Daoy (cell line): Measurements from ENCODE around the gene TMEM123. TPM values are rescaled to one million over a fixed set of nuclear protein-coding genes. Genes with fewer than 3 reads are reported as not detected.
A peak's percentile ranks its signal among the peaks of the same experiment; 100 is the strongest.

Experiments used
- DNase-seq: peaks from one replicate; pipeline ENCODE4 v3.0.0-alpha.2; 2015; ENCODE audit warnings: low read depth
- total RNA-seq: library from RNA; depleted of rRNA; stranded (reverse); fragments of >200 nt; shearing (Covaris generic); gene quantifications from 2 replicates; pipeline ENCODE4 v1.2.3, GENCODE V29; 2014; rRNA removed

Gene TMEM123
- total RNA-seq, 1 experiment from 2014 or later, result 127 TPM

GRCh38 chr11:102361086-102362031 is 91.2 kb downstream of the TMEM123 start:
- DNase-seq, result no peak

- no peak for DNase-seq
Observed at GRCh38 chr11:102360681-102361080, 91.9 kb downstream of the TMEM123 start.

GRCh38 chr11:102359372-102359771 is 93.2 kb downstream of the TMEM123 start:
- no peak for DNase-seq

- DNase-seq, result no peak
Observed at GRCh38 chr11:102357116-102357515, 95.4 kb downstream of the TMEM123 start.

- peak; percentile 32 for DNase-seq
Observed at GRCh38 chr11:102347462-102348370, 104.8 kb downstream of the TMEM123 start.

GRCh38 chr11:102346748-102347461 is 105.7 kb downstream of the TMEM123 start, which contains the start of gene BIRC2:
Gene BIRC2, plus strand, starts transcription at chr11:102347214. Its CDS starts 2,641 bp downstream, at chr11:102349855.
- peak; percentile 96 for DNase-seq

- no peak for DNase-seq
Observed at GRCh38 chr11:102346456-102346747, 106.2 kb downstream of the TMEM123 start.

Other genes starting within 250 kb of the TMEM123 start
- gene BIRC3, start 135.3 kb downstream of the TMEM123 start, total RNA-seq, result 21.3 and 24.7 TPM in 2 replicates
- gene BIRC2, start 105.6 kb downstream of the TMEM123 start, total RNA-seq, result 73.1 and 105 TPM in 2 replicates
- 4.7 and 5.9 TPM in 2 replicates for gene MMP7, start 78.0 kb upstream of the TMEM123 start, total RNA-seq
- not detected in 2 replicates for gene MMP20, start 172.6 kb upstream of the TMEM123 start, total RNA-seq